Panc1 (cell line): Measurements from ENCODE around the gene ROR1.

ENCODE experiments used
- POLR2AphosphoS5 ChIP-seq: IDR thresholded peaks from 2 replicates; pipeline ENCODE4 v1.6.1; 2012; ENCODE audit warnings: mild to moderate bottlenecking, low read depth, low read length, moderate library complexity
- SIN3A ChIP-seq: IDR thresholded peaks from 2 replicates; pipeline ENCODE4 v1.6.1; 2012; ENCODE audit warnings: low read depth, mild to moderate bottlenecking, low read length, moderate library complexity, borderline replicate concordance; ENCODE audit not compliant: insufficient read depth
- TF ChIP-seq, protein P1 (sequence below): fragments of 450-650 bp; IDR thresholded peaks from 2 replicates; pipeline ENCODE4 v1.5.1; 2017; ENCODE audit warnings: mild to moderate bottlenecking
- TF ChIP-seq, protein P2 (sequence below), 2 experiments: IDR thresholded peaks; 2 replicates each; pipeline ENCODE4 v1.6.1; 2011 to 2012; ENCODE audit warnings: low read depth in 2 of 2, control low read depth in 1 of 2, low read length in 1 of 2, mild to moderate bottlenecking in 1 of 2, moderate library complexity in 1 of 2; ENCODE audit not compliant: insufficient read depth in 1 of 2

DNA sequence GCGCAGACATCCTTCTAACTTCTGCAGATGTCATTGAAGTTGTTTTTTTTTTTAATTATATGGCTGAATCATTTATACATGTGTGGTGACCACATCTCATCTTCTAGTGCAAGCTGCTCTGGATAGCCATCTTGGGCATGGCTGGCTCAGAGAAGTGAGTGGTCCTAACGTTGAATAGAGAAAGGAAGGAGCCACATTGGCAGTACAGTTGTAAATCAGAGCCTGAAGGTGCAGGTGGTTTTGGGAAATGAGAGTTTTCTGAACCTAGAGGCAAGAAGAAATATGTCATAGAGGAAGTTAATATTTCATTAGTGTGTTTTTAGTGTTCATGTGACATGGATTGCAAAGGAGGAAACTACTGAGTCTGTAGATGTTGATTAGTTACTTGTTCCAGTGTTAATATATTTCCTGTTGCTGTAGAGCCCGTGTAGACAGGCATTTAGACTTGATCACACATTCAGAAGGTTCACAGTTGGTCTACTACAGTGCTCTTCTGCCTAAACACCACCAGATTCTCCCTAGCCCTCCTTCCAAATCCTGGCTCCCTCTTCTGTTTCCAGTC lies 163.7 kb downstream of the ROR1 start:
- TF ChIP-seq, protein P1, sequence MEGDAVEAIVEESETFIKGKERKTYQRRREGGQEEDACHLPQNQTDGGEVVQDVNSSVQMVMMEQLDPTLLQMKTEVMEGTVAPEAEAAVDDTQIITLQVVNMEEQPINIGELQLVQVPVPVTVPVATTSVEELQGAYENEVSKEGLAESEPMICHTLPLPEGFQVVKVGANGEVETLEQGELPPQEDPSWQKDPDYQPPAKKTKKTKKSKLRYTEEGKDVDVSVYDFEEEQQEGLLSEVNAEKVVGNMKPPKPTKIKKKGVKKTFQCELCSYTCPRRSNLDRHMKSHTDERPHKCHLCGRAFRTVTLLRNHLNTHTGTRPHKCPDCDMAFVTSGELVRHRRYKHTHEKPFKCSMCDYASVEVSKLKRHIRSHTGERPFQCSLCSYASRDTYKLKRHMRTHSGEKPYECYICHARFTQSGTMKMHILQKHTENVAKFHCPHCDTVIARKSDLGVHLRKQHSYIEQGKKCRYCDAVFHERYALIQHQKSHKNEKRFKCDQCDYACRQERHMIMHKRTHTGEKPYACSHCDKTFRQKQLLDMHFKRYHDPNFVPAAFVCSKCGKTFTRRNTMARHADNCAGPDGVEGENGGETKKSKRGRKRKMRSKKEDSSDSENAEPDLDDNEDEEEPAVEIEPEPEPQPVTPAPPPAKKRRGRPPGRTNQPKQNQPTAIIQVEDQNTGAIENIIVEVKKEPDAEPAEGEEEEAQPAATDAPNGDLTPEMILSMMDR = no peak
- TF ChIP-seq SIN3A (no peak), POLR2AphosphoS5 (no peak)
- TF ChIP-seq, protein P2, sequence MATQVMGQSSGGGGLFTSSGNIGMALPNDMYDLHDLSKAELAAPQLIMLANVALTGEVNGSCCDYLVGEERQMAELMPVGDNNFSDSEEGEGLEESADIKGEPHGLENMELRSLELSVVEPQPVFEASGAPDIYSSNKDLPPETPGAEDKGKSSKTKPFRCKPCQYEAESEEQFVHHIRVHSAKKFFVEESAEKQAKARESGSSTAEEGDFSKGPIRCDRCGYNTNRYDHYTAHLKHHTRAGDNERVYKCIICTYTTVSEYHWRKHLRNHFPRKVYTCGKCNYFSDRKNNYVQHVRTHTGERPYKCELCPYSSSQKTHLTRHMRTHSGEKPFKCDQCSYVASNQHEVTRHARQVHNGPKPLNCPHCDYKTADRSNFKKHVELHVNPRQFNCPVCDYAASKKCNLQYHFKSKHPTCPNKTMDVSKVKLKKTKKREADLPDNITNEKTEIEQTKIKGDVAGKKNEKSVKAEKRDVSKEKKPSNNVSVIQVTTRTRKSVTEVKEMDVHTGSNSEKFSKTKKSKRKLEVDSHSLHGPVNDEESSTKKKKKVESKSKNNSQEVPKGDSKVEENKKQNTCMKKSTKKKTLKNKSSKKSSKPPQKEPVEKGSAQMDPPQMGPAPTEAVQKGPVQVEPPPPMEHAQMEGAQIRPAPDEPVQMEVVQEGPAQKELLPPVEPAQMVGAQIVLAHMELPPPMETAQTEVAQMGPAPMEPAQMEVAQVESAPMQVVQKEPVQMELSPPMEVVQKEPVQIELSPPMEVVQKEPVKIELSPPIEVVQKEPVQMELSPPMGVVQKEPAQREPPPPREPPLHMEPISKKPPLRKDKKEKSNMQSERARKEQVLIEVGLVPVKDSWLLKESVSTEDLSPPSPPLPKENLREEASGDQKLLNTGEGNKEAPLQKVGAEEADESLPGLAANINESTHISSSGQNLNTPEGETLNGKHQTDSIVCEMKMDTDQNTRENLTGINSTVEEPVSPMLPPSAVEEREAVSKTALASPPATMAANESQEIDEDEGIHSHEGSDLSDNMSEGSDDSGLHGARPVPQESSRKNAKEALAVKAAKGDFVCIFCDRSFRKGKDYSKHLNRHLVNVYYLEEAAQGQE (IDR thresholded peaks at IDR 0.05; ENCODE audit: insufficient read depth in 1 of 2, low read depth in 2 of 2, low read length in 1 of 2) = no peak
